Putamen (tissue), 1 donor: ENCODE results near the gene TMEM121.

Source experiments
- DNase-seq: peaks from one replicate; pipeline ENCODE4 v3.0.0-alpha.2; 2016; ENCODE audit warnings: low spot score

The TMEM121 gene

GRCh38 chr14:105487449-105487985, 38.9 kb upstream of the TMEM121 start:
- DNase-seq = no peak

GRCh38 chr14:105487986-105488777, 38.2 kb upstream of the TMEM121 start:
- DNase-seq = no peak

GRCh38 chr14:105488781-105489541, 37.4 kb upstream of the TMEM121 start:
- no peak for DNase-seq

- peak; percentile 88 for DNase-seq
Observed at GRCh38 chr14:105489542-105490266, 36.7 kb upstream of the TMEM121 start.

- no peak for DNase-seq
Observed at GRCh38 chr14:105490267-105490571, 36.2 kb upstream of the TMEM121 start.

GRCh38 chr14:105490572-105491365, 35.6 kb upstream of the TMEM121 start, which contains the start of gene TEDC1:
TSS of gene TEDC1 (plus strand) at chr14:105491246. CDS start at chr14:105491376, 130 bp downstream.
- peak; percentile 100 for DNase-seq

- peak; percentile 48 for DNase-seq
Observed at GRCh38 chr14:105491366-105491973, 34.9 kb upstream of the TMEM121 start.

GRCh38 chr14:105492031-105492970, 34.1 kb upstream of the TMEM121 start:
- no peak for DNase-seq

GRCh38 chr14:105492971-105493871, 33.2 kb upstream of the TMEM121 start:
- DNase-seq = no peak

- DNase-seq = no peak
Observed at GRCh38 chr14:105493921-105494605, 32.3 kb upstream of the TMEM121 start.

- DNase-seq = no peak
Observed at GRCh38 chr14:105494606-105494929, 31.8 kb upstream of the TMEM121 start.

- no peak for DNase-seq
Observed at GRCh38 chr14:105495101-105495989, 31.0 kb upstream of the TMEM121 start.

- no peak for DNase-seq
Observed at GRCh38 chr14:105495990-105496830, 30.2 kb upstream of the TMEM121 start.

- DNase-seq = no peak
Observed at GRCh38 chr14:105496831-105497591, 29.4 kb upstream of the TMEM121 start.

- no peak for DNase-seq
Observed at GRCh38 chr14:105497671-105498429, 28.5 kb upstream of the TMEM121 start.
